Measurements from ENCODE around the gene ARMS2.

Gene ARMS2

GRCh38 chr10:122495406-122496340 lies 41.2 kb downstream of the ARMS2 start:
- peak overlapping the region; percentile 11 for H3K4me3 ChIP-seq (ENCODE audit: control insufficient read depth, low read depth, low read length)
- peak; percentile 89 for DNase-seq (ENCODE audit: low read depth)
- no peak for TF ChIP-seq CTCF (conservative IDR thresholded peaks at IDR 0.05; ENCODE audit: control insufficient read depth, insufficient read depth, low read depth, low read length)

GRCh38 chr10:122497241-122497640 lies 42.8 kb downstream of the ARMS2 start:
- no peak for TF ChIP-seq CTCF (conservative IDR thresholded peaks at IDR 0.05; ENCODE audit: control insufficient read depth, insufficient read depth, low read depth, low read length)
- H3K4me3 ChIP-seq (ENCODE audit: control insufficient read depth, low read depth, low read length) = no peak overlapping the region

GRCh38 chr10:122498521-122498920 lies 44.1 kb downstream of the ARMS2 start:
- H3K4me3 ChIP-seq (ENCODE audit: control insufficient read depth, low read depth, low read length) = no peak overlapping the region
- TF ChIP-seq CTCF (conservative IDR thresholded peaks at IDR 0.05; ENCODE audit: control insufficient read depth, insufficient read depth, low read depth, low read length) = no peak
- peak; percentile 69 for DNase-seq (ENCODE audit: low read depth)

More at GRCh38 chr10:122497241-122497640, 42.8 kb downstream of the ARMS2 start:
- no peak for DNase-seq (ENCODE audit: low read depth)

GRCh38 chr10:122499012-122499411 lies 44.6 kb downstream of the ARMS2 start:
- no peak for TF ChIP-seq CTCF (conservative IDR thresholded peaks at IDR 0.05; ENCODE audit: control insufficient read depth, insufficient read depth, low read depth, low read length)

GRCh38 chr10:122499491-122499941 lies 45.1 kb downstream of the ARMS2 start:
- DNase-seq (ENCODE audit: low read depth) = peak; percentile 88
- TF ChIP-seq CTCF (conservative IDR thresholded peaks at IDR 0.05; ENCODE audit: control insufficient read depth, insufficient read depth, low read depth, low read length) = no peak
- no peak overlapping the region for H3K4me3 ChIP-seq (ENCODE audit: control insufficient read depth, low read depth, low read length)

More at GRCh38 chr10:122499012-122499411, 44.6 kb downstream of the ARMS2 start:
- DNase-seq (ENCODE audit: low read depth) = no peak
- no peak overlapping the region for H3K4me3 ChIP-seq (ENCODE audit: control insufficient read depth, low read depth, low read length)

GRCh38 chr10:122500194-122500593 lies 45.7 kb downstream of the ARMS2 start:
- no peak overlapping the region for H3K4me3 ChIP-seq (ENCODE audit: control insufficient read depth, low read depth, low read length)
- DNase-seq (ENCODE audit: low read depth) = no peak
- no peak for TF ChIP-seq CTCF (conservative IDR thresholded peaks at IDR 0.05; ENCODE audit: control insufficient read depth, insufficient read depth, low read depth, low read length)
